GM18867 (cell line): ENCODE results near the gene SINHCAF.
"Not testable (repeated sequence)": the region's sequence is repeated elsewhere in the genome, so short reads cannot be mapped to it uniquely, and the experiment has no call there.

Experiments
- ATAC-seq: cut with Tn5 transposase; IDR thresholded peaks from one replicate; pipeline ENCODE4 v1.9.1; 2021; ENCODE audit warnings: mild to moderate bottlenecking, moderate library complexity; ENCODE audit not compliant: unreplicated experiment

The SINHCAF gene

GRCh38 chr12:31273794-31274193 is 52.2 kb downstream of the SINHCAF start:
- not testable (repeated sequence) for ATAC-seq

GRCh38 chr12:31272607-31273225 is 53.2 kb downstream of the SINHCAF start:
- no peak for ATAC-seq

GRCh38 chr12:31267966-31268365 is 58.0 kb downstream of the SINHCAF start:
- no peak for ATAC-seq

GRCh38 chr12:31265722-31266121 is 60.2 kb downstream of the SINHCAF start:
- no peak for ATAC-seq

GRCh38 chr12:31263661-31264060 is 62.3 kb downstream of the SINHCAF start:
- no peak for ATAC-seq

GRCh38 chr12:31261744-31262143 is 64.2 kb downstream of the SINHCAF start:
- ATAC-seq = no peak

- no peak for ATAC-seq
Measured at GRCh38 chr12:31260840-31261239, 65.1 kb downstream of the SINHCAF start.

GRCh38 chr12:31259136-31259886 is 66.6 kb downstream of the SINHCAF start:
- no peak for ATAC-seq

GRCh38 chr12:31257784-31258183 is 68.2 kb downstream of the SINHCAF start:
- no peak for ATAC-seq

- not testable (repeated sequence) for ATAC-seq
Measured at GRCh38 chr12:31251707-31252611, 74.0 kb downstream of the SINHCAF start.

- no peak for ATAC-seq
Measured at GRCh38 chr12:31250179-31250578, 75.8 kb downstream of the SINHCAF start.

GRCh38 chr12:31249356-31249755 is 76.6 kb downstream of the SINHCAF start:
- no peak for ATAC-seq

- ATAC-seq = no peak
Measured at GRCh38 chr12:31248815-31249214, 77.1 kb downstream of the SINHCAF start.

- ATAC-seq = no peak
Measured at GRCh38 chr12:31248337-31248736, 77.6 kb downstream of the SINHCAF start.

GRCh38 chr12:31246470-31246850 is 79.5 kb downstream of the SINHCAF start:
- no peak for ATAC-seq

GRCh38 chr12:31245822-31246469 is 80.0 kb downstream of the SINHCAF start:
- ATAC-seq = no peak

- not testable (repeated sequence) for ATAC-seq
Measured at GRCh38 chr12:31242418-31242817, 83.5 kb downstream of the SINHCAF start.

GRCh38 chr12:31238764-31239387 is 87.1 kb downstream of the SINHCAF start:
- peak; percentile 88 for ATAC-seq

GRCh38 chr12:31238333-31238732 is 87.6 kb downstream of the SINHCAF start:
- ATAC-seq = peak; percentile 34

- ATAC-seq = no peak
Measured at GRCh38 chr12:31236998-31237637, 88.8 kb downstream of the SINHCAF start.
